HepG2 (cell line): Measurements from ENCODE around the gene POLE3. TPM values are rescaled to one million over a fixed set of nuclear protein-coding genes. Genes with fewer than 3 reads are reported as not detected.

Source experiments
- BATF2 ChIP-seq: sonication (generic); formaldehyde crosslinking; IDR thresholded peaks from 2 replicates; pipeline ENCODE4 v1.8.0; 2022; ENCODE audit warnings: mild to moderate bottlenecking, missing genetic modification reagents, moderate library complexity
- HOXA5 ChIP-seq: sonication (generic); formaldehyde crosslinking; IDR thresholded peaks from 2 replicates; pipeline ENCODE4 v1.4.0; 2020; ENCODE audit warnings: missing genetic modification reagents
- IRF1 ChIP-seq: sonication (generic); formaldehyde crosslinking; IDR thresholded peaks from 2 replicates; pipeline ENCODE4 v1.4.0; 2020; ENCODE audit warnings: low read depth, mild to moderate bottlenecking, missing genetic modification reagents
- KAT2B ChIP-seq: fragments of 150-350 bp; IDR thresholded peaks from 2 replicates; pipeline ENCODE4 v1.6.1; 2014; ENCODE audit warnings: low read depth, low read length, borderline replicate concordance
- MAFK ChIP-seq, 2 experiments: IDR thresholded peaks in 1 of 2; conservative IDR thresholded peaks in 1 of 2; 2 replicates each; pipeline ENCODE4 v1.6.1; 2011; ENCODE audit warnings: improper control_type of control experiment in 2 of 2, low read length in 2 of 2
- MEIS2 ChIP-seq: sonication (generic); formaldehyde crosslinking; IDR thresholded peaks from 2 replicates; pipeline ENCODE4 v1.9.0; 2021; ENCODE audit warnings: mild to moderate bottlenecking, missing genetic modification reagents
- POGK ChIP-seq: sonication (generic); formaldehyde crosslinking; conservative IDR thresholded peaks from 2 replicates; pipeline ENCODE4 v1.8.0; 2022; ENCODE audit warnings: mild to moderate bottlenecking, moderate library complexity, missing genetic modification reagents
- RAD21 ChIP-seq: fragments of 450-650 bp; formaldehyde crosslinking; IDR thresholded peaks from 2 replicates; pipeline ENCODE4 v1.5.0; 2020; ENCODE audit warnings: mild to moderate bottlenecking
- SIN3A ChIP-seq: IDR thresholded peaks from 2 replicates; pipeline ENCODE4 v1.6.1; 2011; ENCODE audit warnings: low read depth, mild to moderate bottlenecking, control low read depth, low read length, borderline replicate concordance
- SNAPC4 ChIP-seq: sonication (generic); formaldehyde crosslinking; IDR thresholded peaks from 2 replicates; pipeline ENCODE4 v1.4.0; 2020; ENCODE audit warnings: mild to moderate bottlenecking, missing genetic modification reagents
- SYNCRIP ChIP-seq: fragments of 200-400 bp; formaldehyde crosslinking; IDR thresholded peaks from 2 replicates; pipeline ENCODE4 v1.6.1; 2018; ENCODE audit warnings: mild to moderate bottlenecking, low read depth, low read length; ENCODE audit not compliant: insufficient read depth
- THAP11 ChIP-seq: IDR thresholded peaks from 2 replicates; pipeline ENCODE4 v1.6.1; 2016; ENCODE audit warnings: missing biosample characterization, missing genetic modification reagents
- ZBTB20 ChIP-seq: sonication (generic); formaldehyde crosslinking; IDR thresholded peaks from 2 replicates; pipeline ENCODE4 v1.8.1; 2023; ENCODE audit warnings: missing genetic modification reagents, low read depth, mild to moderate bottlenecking, borderline replicate concordance
- ZBTB38 ChIP-seq: sonication (generic); formaldehyde crosslinking; IDR thresholded peaks from 2 replicates; pipeline ENCODE4 v1.5.1; 2020; ENCODE audit warnings: mild to moderate bottlenecking, missing genetic modification reagents
- ZFP1 ChIP-seq: IDR thresholded peaks from 2 replicates; pipeline ENCODE4 v1.6.1; 2016
- ZFP36L2 ChIP-seq: sonication (generic); formaldehyde crosslinking; IDR thresholded peaks from 2 replicates; pipeline ENCODE4 v1.4.0; 2020; ENCODE audit warnings: missing genetic modification reagents
- ZNF12 ChIP-seq: sonication (generic); formaldehyde crosslinking; IDR thresholded peaks from 2 replicates; pipeline ENCODE4 v1.5.0; 2020; ENCODE audit warnings: missing genetic modification reagents
- ZNF274 ChIP-seq: sonication (generic); formaldehyde crosslinking; IDR thresholded peaks from 2 replicates; pipeline ENCODE4 v1.5.1; 2020; ENCODE audit warnings: mild to moderate bottlenecking, missing genetic modification reagents
- ZNF343 ChIP-seq: sonication (generic); formaldehyde crosslinking; IDR thresholded peaks from 2 replicates; pipeline ENCODE4 v1.4.0; 2020; ENCODE audit warnings: mild to moderate bottlenecking, missing genetic modification reagents
- ZNF414 ChIP-seq: sonication (generic); formaldehyde crosslinking; IDR thresholded peaks from 2 replicates; pipeline ENCODE4 v1.5.0; 2020; ENCODE audit warnings: missing genetic modification reagents
- ZNF780A ChIP-seq: sonication (generic); formaldehyde crosslinking; IDR thresholded peaks from 2 replicates; pipeline ENCODE4 v1.8.0; 2022; ENCODE audit warnings: mild to moderate bottlenecking, missing genetic modification reagents, moderate library complexity
- polyA plus RNA-seq, 8 experiments: library from polyadenylated mRNA; depleted of rRNA in 3 of 8; stranded (reverse) in 7 of 8; unstranded in 1 of 8; fragments of >200 nt; fragmentation: Illumina TruSeq in 4 of 8; extraction: Trizol in 4 of 8; gene quantifications; 2 replicates each; pipeline versions ENCODE4 v1.2.1 to v1.2.3, GENCODE V29; 2011 to 2016; ENCODE audit warnings: low read depth in 4 of 8, missing spikeins in 1 of 8, mixed read lengths in 1 of 8; ENCODE audit not compliant: insufficient read depth in 1 of 8
- total RNA-seq, 5 experiments: library from RNA; depleted of rRNA; stranded (reverse); fragments of >200 nt; fragmentation: Illumina TruSeq; extraction: Trizol; gene quantifications; 2 replicates each; pipeline ENCODE4 v1.2.3, GENCODE V29; 2016; ENCODE audit warnings: low read depth in 1 of 5

Gene POLE3
- total and polyA plus RNA-seq, 2 of the 13 experiments (the other 11 are each of a cell fraction or from before 2014, with no cell fraction given) = 36.0 to 77.2 TPM

- peak; percentile 87 for TF ChIP-seq SNAPC4 (CRISPR knock-in tag)
- TF ChIP-seq MEIS2 (CRISPR knock-in tag) = peak; percentile 73
- TF ChIP-seq KAT2B = no peak
- TF ChIP-seq ZFP1 = 0 out of 2 replicates have a peak, but pooled peaks have one; percentile 32
- peak; percentile 79; the same call in 1 of the 2 replicates for TF ChIP-seq ZNF274
- TF ChIP-seq POGK (CRISPR knock-in tag) = 0 out of 2 replicates have a peak, but pooled peaks have one; percentile 69
- peak; percentile 55 for TF ChIP-seq ZNF780A (CRISPR knock-in tag)
- peak; percentile 70; the same call in 1 of the 2 replicates for TF ChIP-seq IRF1 (CRISPR knock-in tag)
- 0 out of 2 replicates have a peak, but pooled peaks have one; percentile 13 for TF ChIP-seq RAD21
- peak; percentile 90 for TF ChIP-seq BATF2
- peak; percentile 93; the same call in 1 of the 2 replicates for TF ChIP-seq SIN3A
- TF ChIP-seq ZFP36L2 (CRISPR knock-in tag) = no peak
- no peak for TF ChIP-seq ZNF12 (CRISPR knock-in tag)
- peak; percentile 95 for TF ChIP-seq THAP11 (CRISPR knock-in tag)
- peak; percentile 75 for TF ChIP-seq HOXA5 (CRISPR knock-in tag)
- peak; percentile 92 for TF ChIP-seq ZNF414 (CRISPR knock-in tag)
- peak; percentile 74 for TF ChIP-seq ZBTB20 (CRISPR knock-in tag)
- TF ChIP-seq SYNCRIP = no peak
- peak; percentile 76; the same call in 1 of the 2 replicates for TF ChIP-seq ZBTB38 (CRISPR knock-in tag)
- no peak; a peak in 2 of 4 replicates for TF ChIP-seq MAFK (conservative IDR thresholded peaks at IDR 0.05 in 1 of 2, IDR thresholded peaks at IDR 0.05 in 1 of 2; ENCODE audit: low read length in 2 of 2)
- peak; percentile 86; the same call in 1 of the 2 replicates for TF ChIP-seq ZNF343 (CRISPR knock-in tag)
These were observed at the start of gene POLE3, which contains the start of gene C9orf43 (continued) for GRCh38 chr9:113410207-113410864.
